Neuronal stem cell (in vitro differentiated cells): Measurements from ENCODE around the gene BCL2.

Experiments
- DNase-seq: peaks from one replicate; pipeline ENCODE4 v3.0.0-alpha.2; 2013; ENCODE audit warnings: low spot score
- H2AFZ ChIP-seq: one replicate; pipeline ENCODE4 v1.6.1; 2013; ENCODE audit warnings: mild to moderate bottlenecking, low read length, inconsistent platforms
- H2AK5ac ChIP-seq: 2 replicates; pipeline ENCODE4 v1.6.1; 2013; ENCODE audit warnings: low read depth, mild to moderate bottlenecking, inconsistent platforms, low read length, moderate library complexity, mixed read lengths
- H2BK120ac ChIP-seq: 2 replicates; pipeline ENCODE4 v1.6.1; 2013; ENCODE audit warnings: low read depth, mild to moderate bottlenecking, inconsistent platforms, low read length, moderate library complexity, mixed read lengths
- H2BK12ac ChIP-seq: one replicate; pipeline ENCODE4 v1.6.1; 2013; ENCODE audit warnings: low read length, inconsistent platforms
- H2BK15ac ChIP-seq: 2 replicates; pipeline ENCODE4 v1.6.1; 2013; ENCODE audit warnings: mild to moderate bottlenecking, low read length, inconsistent platforms, mixed read lengths
- H2BK5ac ChIP-seq: one replicate; pipeline ENCODE4 v1.6.1; 2013; ENCODE audit warnings: inconsistent platforms, mild to moderate bottlenecking, low read length, moderate library complexity
- H3K14ac ChIP-seq: one replicate; pipeline ENCODE4 v1.6.1; 2013; ENCODE audit warnings: low read length, inconsistent platforms
- H3K18ac ChIP-seq: 2 replicates; pipeline ENCODE4 v1.6.1; 2013; ENCODE audit warnings: low read length, inconsistent platforms
- H3K23ac ChIP-seq: 2 replicates; pipeline ENCODE4 v1.6.1; 2013; ENCODE audit warnings: low read depth, mild to moderate bottlenecking, mixed read lengths, low read length, inconsistent platforms; ENCODE audit not compliant: poor library complexity
- H3K27ac ChIP-seq: replicated peaks from 3 replicates; pipeline ENCODE4 v1.5.1; 2013; ENCODE audit warnings: low read length, inconsistent platforms
- H3K27me3 ChIP-seq, 3 experiments: 2 replicates each; pipeline ENCODE4 v1.6.1; 2013; ENCODE audit warnings: low read length in 3 of 3, mild to moderate bottlenecking in 2 of 3, inconsistent platforms in 1 of 3, low read depth in 1 of 3, mixed read lengths in 1 of 3, moderate library complexity in 1 of 3; ENCODE audit not compliant: control insufficient read depth in 3 of 3, insufficient read depth in 3 of 3
- H3K36me3 ChIP-seq, 2 donors: replicated peaks in 1 of 2; 2 replicates each; pipeline ENCODE4 v1.6.1; 2013; ENCODE audit warnings: low read length in 2 of 2; ENCODE audit not compliant: control insufficient read depth in 2 of 2, insufficient read depth in 2 of 2
- H3K4ac ChIP-seq: 2 replicates; pipeline ENCODE4 v1.6.1; 2013; ENCODE audit warnings: inconsistent platforms, mild to moderate bottlenecking, low read length, moderate library complexity
- H3K4me1 ChIP-seq, 2 donors: 1 replicate in 1 of 2; 2 replicates in 1 of 2; pipeline ENCODE4 v1.6.1; 2013; ENCODE audit warnings: low read length in 2 of 2, low read depth in 1 of 2; ENCODE audit not compliant: control insufficient read depth in 2 of 2, insufficient read depth in 1 of 2
- H3K4me2 ChIP-seq: one replicate; pipeline ENCODE4 v1.6.1; 2013; ENCODE audit warnings: mild to moderate bottlenecking, low read length, inconsistent platforms; ENCODE audit not compliant: insufficient read depth, poor library complexity, severe bottlenecking
- H3K4me3 ChIP-seq, 2 donors: 2 replicates each; pipeline ENCODE4 v1.5.1; 2013; ENCODE audit warnings: low read length in 2 of 2, mild to moderate bottlenecking in 2 of 2, inconsistent platforms in 1 of 2, moderate library complexity in 1 of 2
- H3K79me1 ChIP-seq: one replicate; pipeline ENCODE4 v1.6.1; 2013; ENCODE audit warnings: low read depth, mild to moderate bottlenecking, inconsistent platforms, low read length, moderate library complexity
- H3K9ac ChIP-seq: one replicate; pipeline ENCODE4 v1.6.1; 2013; ENCODE audit warnings: mild to moderate bottlenecking, low read depth, low read length, inconsistent platforms; ENCODE audit not compliant: poor library complexity
- H3K9me3 ChIP-seq, 2 donors: replicated peaks in 1 of 2; 2 replicates each; pipeline versions ENCODE3 to v1.6.1; 2013; ENCODE audit warnings: low read length in 2 of 2, mild to moderate bottlenecking in 2 of 2, inconsistent platforms in 1 of 2, low read depth in 1 of 2, mixed read lengths in 1 of 2, moderate library complexity in 1 of 2; ENCODE audit not compliant: control insufficient read depth in 2 of 2, insufficient read depth in 1 of 2
- H4K8ac ChIP-seq: one replicate; pipeline ENCODE4 v1.6.1; 2013; ENCODE audit warnings: low read depth, mild to moderate bottlenecking, inconsistent platforms, low read length, moderate library complexity
- H4K91ac ChIP-seq: one replicate; pipeline ENCODE4 v1.6.1; 2013; ENCODE audit warnings: low read length, low read depth, mild to moderate bottlenecking, inconsistent platforms; ENCODE audit not compliant: poor library complexity
- WGBS, 2 donors: extraction: QIAGEN DNeasy Blood & Tissue Kit; methylation state at CpG; one replicate each; pipeline ENCODE4 v1.1.7; 2013; ENCODE audit warnings: missing lambda C conversion rate in 2 of 2, mixed read lengths in 1 of 2; ENCODE audit not compliant: insufficient read length in 2 of 2, insufficient replicate concordance in 1 of 2; ENCODE audit errors: extremely low coverage in 2 of 2; 5-methylcytosine and 5-hydroxymethylcytosine counted together

The BCL2 gene

GRCh38 chr18:63290821-63291200 lies 28.8 kb downstream of the BCL2 start:
- H3K14ac ChIP-seq: no peak overlapping the region
- H3K4me1 ChIP-seq: peaks cover 0 to 10% of the 10 kb centered on the region in 2 donors
- no peak overlapping the region for H3K23ac ChIP-seq
- no peaks in the 10 kb centered on the region for H3K9me3 ChIP-seq
- no peak overlapping the region for H4K8ac ChIP-seq
- no peak overlapping the region for H3K4ac ChIP-seq
- no peak overlapping the region for H2AK5ac ChIP-seq
- H3K9ac ChIP-seq: no peak overlapping the region
- no peak overlapping the region for H4K91ac ChIP-seq
- H3K27ac ChIP-seq: peak overlapping the region; percentile 63
- no CpG with 5 or more reads among the region's 7 CpGs for WGBS, 2 donors
- no peak overlapping the region for H2AFZ ChIP-seq
- H3K79me1 ChIP-seq: no peaks in the 10 kb centered on the region
- H3K27me3 ChIP-seq: no peaks in the 10 kb centered on the region
- H2BK12ac ChIP-seq: no peak overlapping the region
- no peak overlapping the region for H3K4me3 ChIP-seq
- H2BK15ac ChIP-seq: no peak overlapping the region
- no peak overlapping the region for H3K18ac ChIP-seq
- H3K36me3 ChIP-seq: peaks cover 0 to 16% of the 10 kb centered on the region in 2 donors
- H3K4me2 ChIP-seq: no peak overlapping the region
- H2BK120ac ChIP-seq: no peak overlapping the region
- H2BK5ac ChIP-seq: no peak overlapping the region
- no peak for DNase-seq

DNA sequence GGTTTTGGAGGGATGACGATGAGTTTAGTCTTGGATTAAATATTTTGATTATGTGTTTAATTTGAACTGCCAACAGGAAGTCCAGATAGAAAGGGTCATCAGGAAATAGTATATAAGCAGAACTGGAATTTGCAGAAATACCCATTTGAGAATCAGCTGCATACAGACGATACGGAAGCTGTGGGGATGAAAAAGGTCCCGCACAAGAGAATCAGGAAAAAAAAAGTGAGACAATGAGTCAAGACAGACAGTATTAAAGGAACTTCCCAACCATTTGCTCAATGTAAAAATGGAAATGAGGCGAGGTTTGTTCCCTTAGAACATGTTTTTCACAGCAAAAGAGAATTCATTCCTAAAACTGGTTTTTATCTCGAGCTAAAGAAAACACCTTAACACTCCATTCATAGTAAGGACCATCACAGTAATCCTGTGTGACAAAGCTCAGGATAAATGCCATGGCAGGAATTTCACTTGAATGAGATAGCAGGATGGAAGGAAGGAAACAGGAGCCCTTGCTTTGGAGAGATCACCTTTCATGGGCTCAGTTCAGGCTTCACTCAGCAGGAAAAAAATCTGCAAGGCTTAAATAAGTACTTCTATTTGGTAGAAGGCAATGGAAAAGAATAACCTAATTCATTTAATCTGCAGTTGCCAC lies 29.3 kb downstream of the BCL2 start:
- H3K9ac ChIP-seq: no peak overlapping the region
- no peak overlapping the region for H3K18ac ChIP-seq
- WGBS, 2 donors: 100% methylated on average over 1 of the region's 6 CpGs; no CpG with 5 or more reads in 1 of the 2 donors
- H3K36me3 ChIP-seq: peaks cover 0 to 16% of the 10 kb centered on the region in 2 donors
- H3K14ac ChIP-seq: no peak overlapping the region
- no peaks in the 10 kb centered on the region for H3K27me3 ChIP-seq
- no peak overlapping the region for H3K23ac ChIP-seq
- no peak overlapping the region for H2AK5ac ChIP-seq
- H4K91ac ChIP-seq: no peak overlapping the region
- no peaks in the 10 kb centered on the region for H3K79me1 ChIP-seq
- no peak overlapping the region for H2BK120ac ChIP-seq
- H3K9me3 ChIP-seq: no peaks in the 10 kb centered on the region
- no peak overlapping the region for H2BK15ac ChIP-seq
- no peak for DNase-seq
- H3K4ac ChIP-seq: no peak overlapping the region
- H2AFZ ChIP-seq: no peak overlapping the region
- H3K4me1 ChIP-seq: peaks cover 0 to 10% of the 10 kb centered on the region in 2 donors
- no peak overlapping the region for H3K4me2 ChIP-seq
- H4K8ac ChIP-seq: no peak overlapping the region
- H3K27ac ChIP-seq: peak overlapping the region; percentile 63
- H3K4me3 ChIP-seq: no peak overlapping the region
- H2BK5ac ChIP-seq: no peak overlapping the region
- no peak overlapping the region for H2BK12ac ChIP-seq

DNA sequence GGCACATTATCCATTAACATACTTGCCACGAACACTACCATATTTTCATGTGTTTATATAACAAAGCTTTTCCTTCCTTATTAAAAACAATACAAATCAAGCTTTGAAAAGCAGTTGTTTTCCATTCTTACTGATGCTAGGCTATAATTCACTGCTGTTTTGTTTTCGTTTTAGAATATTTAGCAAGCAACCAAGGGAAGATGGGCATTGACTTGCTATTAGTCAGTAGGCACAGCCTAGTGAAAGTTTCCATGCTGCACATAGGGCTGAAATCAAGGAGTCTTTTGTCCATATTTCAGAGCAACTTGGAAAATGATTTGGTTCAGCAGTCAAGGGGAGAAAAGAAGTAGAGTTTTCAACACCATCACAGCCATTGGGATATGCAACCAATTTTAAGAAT lies 31.3 kb downstream of the BCL2 start:
- Histone ChIP-seq H3K23ac (no peak overlapping the region), H3K4me3 (no peak overlapping the region), H3K27me3 (no peaks in the 10 kb centered on the region), H3K9ac (no peak overlapping the region), H4K8ac (no peak overlapping the region), H3K27ac (no peak overlapping the region), H3K79me1 (no peaks in the 10 kb centered on the region), H2BK120ac (no peak overlapping the region), H4K91ac (no peak overlapping the region), H2BK5ac (no peak overlapping the region), H3K18ac (no peak overlapping the region), H2AK5ac (no peak overlapping the region), H3K4me2 (no peak overlapping the region), H3K4me1 (peaks cover 0 to 10% of the 10 kb centered on the region in 2 donors), H3K36me3 (peaks cover 0 to 8% of the 10 kb centered on the region in 2 donors), H2BK12ac (no peak overlapping the region), H2BK15ac (no peak overlapping the region), H3K4ac (no peak overlapping the region), H3K9me3 (no peaks in the 10 kb centered on the region), H3K14ac (no peak overlapping the region), H2AFZ (no peak overlapping the region)
- no peak for DNase-seq
- no CpG with 5 or more reads among the region's 2 CpGs for WGBS, 2 donors

- no CpG with 5 or more reads among the region's 1 CpG for WGBS, 2 donors
- Histone ChIP-seq H3K4me1 (peaks cover 0 to 8% of the 10 kb centered on the region in 2 donors), H3K4me2 (no peak overlapping the region), H2AFZ (no peak overlapping the region), H3K9me3 (no peaks in the 10 kb centered on the region), H3K27me3 (no peaks in the 10 kb centered on the region), H2AK5ac (no peak overlapping the region), H3K79me1 (no peaks in the 10 kb centered on the region), H4K91ac (no peak overlapping the region), H3K36me3 (peaks cover 0 to 4% of the 10 kb centered on the region in 2 donors), H4K8ac (no peak overlapping the region), H2BK12ac (no peak overlapping the region), H3K23ac (no peak overlapping the region), H3K4ac (no peak overlapping the region), H3K14ac (no peak overlapping the region), H3K9ac (no peak overlapping the region), H3K27ac (no peak overlapping the region), H2BK120ac (no peak overlapping the region), H2BK5ac (no peak overlapping the region), H2BK15ac (no peak overlapping the region), H3K18ac (no peak overlapping the region), H3K4me3 (no peak overlapping the region)
- DNase-seq: no peak
Measured at GRCh38 chr18:63287691-63288220, 31.8 kb downstream of the BCL2 start.
